CD4-positive, alpha-beta T cell treated with Interleukin-6 at 100 ng/mL for 8 hours (primary cell): Measurements from ENCODE around the gene TNK2.
"Not testable (repeated sequence)": the region's sequence is repeated elsewhere in the genome, so short reads cannot be mapped to it uniquely, and the experiment has no call there.

Source experiments
- DNase-seq: peaks from one replicate; pipeline ENCODE4 v3.0.0-alpha.2; 2020; ENCODE audit warnings: mixed read lengths, low spot score

TNK2 gene

GRCh38 chr3:195885036-195885891 is 23.1 kb downstream of the TNK2 start:
- DNase-seq = no peak

- no peak for DNase-seq
These were observed 23.7 kb downstream of the TNK2 start for GRCh38 chr3:195884691-195885035.

- no peak for DNase-seq
These were observed 24.6 kb downstream of the TNK2 start for GRCh38 chr3:195883801-195884200.

- DNase-seq = no peak
These were observed 25.2 kb downstream of the TNK2 start for GRCh38 chr3:195883160-195883559.

GRCh38 chr3:195882002-195882441 is 26.3 kb downstream of the TNK2 start:
- DNase-seq = no peak

GRCh38 chr3:195881276-195881988 is 26.9 kb downstream of the TNK2 start:
- DNase-seq = no peak

- no peak for DNase-seq
These were observed 28.3 kb downstream of the TNK2 start for GRCh38 chr3:195880037-195880431.

- DNase-seq = no peak
These were observed 28.8 kb downstream of the TNK2 start for GRCh38 chr3:195879416-195880036.

- DNase-seq = no peak
These were observed 29.7 kb downstream of the TNK2 start for GRCh38 chr3:195878424-195879274.

- DNase-seq = no peak
These were observed 30.5 kb downstream of the TNK2 start for GRCh38 chr3:195877767-195878423.

GRCh38 chr3:195877136-195877715 is 31.1 kb downstream of the TNK2 start:
- DNase-seq = no peak

- DNase-seq = no peak
These were observed 31.9 kb downstream of the TNK2 start for GRCh38 chr3:195876297-195877064.

GRCh38 chr3:195875482-195876236 is 32.7 kb downstream of the TNK2 start:
- no peak for DNase-seq

GRCh38 chr3:195873971-195874370 is 34.4 kb downstream of the TNK2 start:
- no peak for DNase-seq

GRCh38 chr3:195873281-195873887 is 35.0 kb downstream of the TNK2 start:
- DNase-seq = no peak

- DNase-seq = no peak
These were observed 35.6 kb downstream of the TNK2 start for GRCh38 chr3:195872800-195873199.

GRCh38 chr3:195872097-195872496 is 36.3 kb downstream of the TNK2 start:
- no peak for DNase-seq

- not testable (repeated sequence) for DNase-seq
These were observed 36.7 kb downstream of the TNK2 start for GRCh38 chr3:195871686-195872085.

- no peak for DNase-seq
These were observed 37.4 kb downstream of the TNK2 start for GRCh38 chr3:195870937-195871336.
